B cell (primary cell): ENCODE measurements around the gene ELK4. TPM values are rescaled to one million over a fixed set of nuclear protein-coding genes. Genes with fewer than 3 reads are reported as not detected.

Source experiments
- ATAC-seq: fragments of 200-7000 bp; cut with Tn5 transposase; one replicate; pipeline ENCODE4 v1.10.0; 2021; ENCODE audit warnings: low read depth, mild to moderate bottlenecking, moderate number of reproducible peaks, moderate library complexity
- CTCF ChIA-PET: fragments of 350-600 bp; sonication (Branson Sonifier 250); formaldehyde crosslinking; loops from one replicate; lab custom pipeline; 2021; ENCODE audit warnings: antibody characterized with exemption, inconsistent platforms; lab: Charles Lee
- POLR2A ChIA-PET: fragments of 350-600 bp; sonication (Branson Sonifier 250); formaldehyde crosslinking; loops from one replicate; lab custom pipeline; 2021; ENCODE audit warnings: antibody characterized with exemption; lab: Charles Lee
- DNase-seq: peaks from one replicate; pipeline ENCODE4 v3.0.0; 2013
- H2AFZ ChIP-seq: 2 replicates; pipeline ENCODE4 v1.6.1; 2012; ENCODE audit warnings: mild to moderate bottlenecking, low read depth, low read length; ENCODE audit not compliant: insufficient read depth, poor library complexity, severe bottlenecking
- H3K27ac ChIP-seq, 2 donors: 1 replicate in 1 of 2; 2 replicates in 1 of 2; pipeline ENCODE4 v1.5.1; 2012 to 2013; ENCODE audit warnings: low read length in 2 of 2, mild to moderate bottlenecking in 2 of 2, moderate library complexity in 1 of 2
- H3K27me3 ChIP-seq, 4 experiments: fragments of 200-600 bp in 1 of 4; sonication (generic) in 1 of 4; replicated peaks in 1 of 4; 1 replicate in 2 of 4; 2 replicates in 2 of 4; pipeline versions ENCODE4 v1.6.1 to v1.7.0; 2013 to 2016; ENCODE audit warnings: low read length in 3 of 4, mild to moderate bottlenecking in 2 of 4, mixed read lengths in 1 of 4, moderate library complexity in 1 of 4; ENCODE audit not compliant: insufficient read depth in 4 of 4, control insufficient read depth in 3 of 4; ENCODE audit errors: control extremely low read depth in 1 of 4
- H3K36me3 ChIP-seq, 2 experiments: replicated peaks in 1 of 2; 1 replicate in 1 of 2; 2 replicates in 1 of 2; pipeline versions ENCODE4 v1.6.1 to v1.7.1; 2013; ENCODE audit warnings: low read length in 1 of 2; ENCODE audit not compliant: insufficient read depth in 2 of 2, control insufficient read depth in 1 of 2; ENCODE audit errors: control extremely low read depth in 1 of 2, extremely low read depth in 1 of 2
- H3K4me1 ChIP-seq, 2 donors: fragments of 200-600 bp in 1 of 2; sonication (generic) in 1 of 2; 1 replicate in 1 of 2; 2 replicates in 1 of 2; pipeline versions ENCODE4 v1.5.1 to v1.6.1; 2013 to 2017; ENCODE audit warnings: low read length in 2 of 2; ENCODE audit not compliant: control insufficient read depth in 2 of 2, insufficient read depth in 2 of 2
- H3K4me2 ChIP-seq: replicated peaks from 2 replicates; pipeline ENCODE3; 2012; ENCODE audit warnings: mild to moderate bottlenecking, low read depth, low read length; ENCODE audit not compliant: poor library complexity, severe bottlenecking
- H3K4me3 ChIP-seq, 5 experiments: fragments of 200-600 bp in 1 of 5; sonication (generic) in 1 of 5; 1 replicate in 3 of 5; 2 replicates in 2 of 5; pipeline versions ENCODE4 v1.5.1 to v1.7.0; 2011 to 2016; ENCODE audit warnings: low read length in 4 of 5, mild to moderate bottlenecking in 4 of 5, low read depth in 2 of 5, control low read depth in 1 of 5, moderate library complexity in 1 of 5; ENCODE audit not compliant: insufficient read depth in 1 of 5; ENCODE audit errors: control extremely low read depth in 1 of 5, extremely low read depth in 1 of 5
- H3K79me2 ChIP-seq: fragments of 200-600 bp; sonication (generic); one replicate; pipeline ENCODE4 v1.6.0; 2016; ENCODE audit warnings: low read length; ENCODE audit not compliant: control insufficient read depth, insufficient read depth
- H3K9ac ChIP-seq: fragments of 200-600 bp; sonication (generic); 2 replicates; pipeline ENCODE4 v1.6.1; 2017; ENCODE audit warnings: mild to moderate bottlenecking, low read length, moderate library complexity
- H3K9me3 ChIP-seq, 3 donors: one replicate each; pipeline versions ENCODE4 v1.6.1 to v1.7.1; 2013; ENCODE audit warnings: low read length in 2 of 3; ENCODE audit not compliant: control insufficient read depth in 2 of 3, insufficient read depth in 1 of 3; ENCODE audit errors: control extremely low read depth in 1 of 3
- H4K20me1 ChIP-seq: 2 replicates; pipeline ENCODE4 v1.6.0; 2012; ENCODE audit warnings: mild to moderate bottlenecking, low read length; ENCODE audit not compliant: insufficient read depth, control insufficient read depth, poor library complexity, severe bottlenecking
- H3K27ac Mint-ChIP-seq: one replicate; pipeline ENCODE4 v1.8.0; 2021; ENCODE audit warnings: mixed read lengths
- H3K27me3 Mint-ChIP-seq: one replicate; pipeline ENCODE4 v1.8.0; 2021; ENCODE audit warnings: mixed read lengths
- H3K4me1 Mint-ChIP-seq: one replicate; pipeline ENCODE4 v1.8.0; 2021; ENCODE audit warnings: mixed read lengths
- H3K4me3 Mint-ChIP-seq: one replicate; pipeline ENCODE4 v1.8.0; 2021; ENCODE audit warnings: mixed read lengths
- H3K9me3 Mint-ChIP-seq: one replicate; pipeline ENCODE4 v1.8.0; 2022; ENCODE audit warnings: mixed read lengths; ENCODE audit not compliant: insufficient read depth
- EZH2 ChIP-seq: IDR thresholded peaks from 2 replicates; pipeline ENCODE4 v1.6.1; 2012; ENCODE audit warnings: borderline replicate concordance, low read depth, mild to moderate bottlenecking, moderate library complexity, low read length; ENCODE audit not compliant: insufficient read depth, poor library complexity, severe bottlenecking
- WGBS: methylation state at CpG from one replicate; pipeline ENCODE4 v1.1.5; 2013; ENCODE audit warnings: missing lambda C conversion rate; ENCODE audit not compliant: insufficient coverage; 5-methylcytosine and 5-hydroxymethylcytosine counted together
- intact Hi-C: fragments of 100-400 bp; cut with micrococcal nuclease; formaldehyde crosslinking; loops from one replicate; pipeline ENCODE4 v1.10.0; 2022
- polyA plus RNA-seq: library from polyadenylated mRNA; depleted of rRNA; stranded (reverse); fragments of >200 nt; gene quantifications from 2 replicates; pipeline ENCODE4 v1.2.3, GENCODE V29; 2012
- total RNA-seq, 2 donors: library from RNA; stranded (reverse); fragments of 120-200 nt in 1 of 2; gene quantifications; 1 replicate in 1 of 2; 2 replicates in 1 of 2; pipeline versions ENCODE4 v1.2.3 to v1.2.4, GENCODE V29; 2013 to 2022
- TF ChIP-seq, protein P1 (sequence below): fragments of 200-600 bp; IDR thresholded peaks from one replicate; pipeline ENCODE4 v1.8.0; 2022; ENCODE audit warnings: antibody characterized with exemption, mild to moderate bottlenecking

ELK4 gene
- total and polyA plus RNA-seq, 2 donors (not counting 1 experiment from before 2014, with no cell fraction given): 11.0 to 151 TPM

DNA sequence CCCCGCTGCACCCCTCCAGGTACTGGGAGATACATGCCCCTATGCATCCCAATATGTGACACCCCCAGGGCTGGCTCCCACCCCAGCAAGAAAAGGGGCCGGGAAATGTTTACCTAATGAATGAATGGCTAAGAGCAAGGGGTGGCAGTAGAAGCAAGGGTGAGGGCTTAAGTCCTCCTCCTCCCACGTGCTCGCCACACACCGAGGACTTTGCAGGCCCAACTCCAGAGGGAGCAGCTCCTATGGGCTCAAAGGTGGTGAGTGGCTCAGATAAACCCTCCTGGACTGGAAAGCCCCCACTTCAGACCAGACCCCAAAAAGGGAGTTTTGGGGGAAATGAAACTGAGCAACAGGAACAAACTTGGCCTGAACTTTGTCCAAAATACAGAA lies 37.1 kb upstream of the ELK4 start:
- peak overlapping the region; percentile 89 to 93 for H3K27ac ChIP-seq
- H3K9me3 Mint-ChIP-seq: no peaks in the 10 kb centered on the region
- H3K4me2 ChIP-seq: peak overlapping the region; percentile 83
- DNase-seq: peak; percentile 88
- H3K4me1 Mint-ChIP-seq: peaks cover 78% of the 10 kb centered on the region
- H3K27ac Mint-ChIP-seq: peak overlapping the region; percentile 88
- peak overlapping the region; percentile 54 for H3K9ac ChIP-seq
- H3K4me1 ChIP-seq: peaks cover 86 to 92% of the 10 kb centered on the region in 2 donors
- no peaks in the 10 kb centered on the region for H3K27me3 Mint-ChIP-seq
- ChIA-PET CTCF (interaction anchor here (0.9 to 23.2 kb wide), 12 partner anchors 9 to 308 kb away, joined by 3 to 943 read pairs (median 5); partner anchors contain the start of genes ELK4 and SLC45A3), POLR2A (interaction anchor here (0.8 to 1.7 kb wide), 4 partner anchors 11 to 348 kb away, joined by 3 to 9 read pairs (median 4); partner anchors contain the start of genes RAB29 and SLC45A3)
- peaks cover 57% of the 10 kb centered on the region for H3K79me2 ChIP-seq
- intact Hi-C loops: loop anchor here (1.0 to 2.0 kb wide), 4 partner anchors 10 to 80 kb away; no protein-coding TSS in a partner anchor
- peak overlapping the region; percentile 32 for H2AFZ ChIP-seq
- 0% methylated on average over 2 of the region's 5 CpGs for WGBS
- no peaks in the 10 kb centered on the region for H3K36me3 ChIP-seq
- no peaks in the 10 kb centered on the region for H3K27me3 ChIP-seq
- peak; percentile 68 for ATAC-seq
- H3K4me3 Mint-ChIP-seq: peak overlapping the region; percentile 74
- H3K9me3 ChIP-seq: no peaks in the 10 kb centered on the region
- TF ChIP-seq EZH2: no peak
- TF ChIP-seq, protein P1, sequence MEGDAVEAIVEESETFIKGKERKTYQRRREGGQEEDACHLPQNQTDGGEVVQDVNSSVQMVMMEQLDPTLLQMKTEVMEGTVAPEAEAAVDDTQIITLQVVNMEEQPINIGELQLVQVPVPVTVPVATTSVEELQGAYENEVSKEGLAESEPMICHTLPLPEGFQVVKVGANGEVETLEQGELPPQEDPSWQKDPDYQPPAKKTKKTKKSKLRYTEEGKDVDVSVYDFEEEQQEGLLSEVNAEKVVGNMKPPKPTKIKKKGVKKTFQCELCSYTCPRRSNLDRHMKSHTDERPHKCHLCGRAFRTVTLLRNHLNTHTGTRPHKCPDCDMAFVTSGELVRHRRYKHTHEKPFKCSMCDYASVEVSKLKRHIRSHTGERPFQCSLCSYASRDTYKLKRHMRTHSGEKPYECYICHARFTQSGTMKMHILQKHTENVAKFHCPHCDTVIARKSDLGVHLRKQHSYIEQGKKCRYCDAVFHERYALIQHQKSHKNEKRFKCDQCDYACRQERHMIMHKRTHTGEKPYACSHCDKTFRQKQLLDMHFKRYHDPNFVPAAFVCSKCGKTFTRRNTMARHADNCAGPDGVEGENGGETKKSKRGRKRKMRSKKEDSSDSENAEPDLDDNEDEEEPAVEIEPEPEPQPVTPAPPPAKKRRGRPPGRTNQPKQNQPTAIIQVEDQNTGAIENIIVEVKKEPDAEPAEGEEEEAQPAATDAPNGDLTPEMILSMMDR: peak; percentile 26
- H3K4me3 ChIP-seq: peak overlapping the region in 2 of 5 experiments; percentile 29 to 47
- H4K20me1 ChIP-seq: no peaks in the 10 kb centered on the region
